ENCODE measurements around the gene ADAM12.

GRCh38 chr10:126353666-126354065 is 34.6 kb downstream of the ADAM12 start:
- TF ChIP-seq EP300 (IDR thresholded peaks at IDR 0.05; ENCODE audit: borderline replicate concordance) (no peak), CEBPB (IDR thresholded peaks at IDR 0.05) (no peak), TEAD4 (IDR thresholded peaks at IDR 0.05) (no peak)
